Measurements from ENCODE around the gene KCNJ18. TPM values are rescaled to one million over a fixed set of nuclear protein-coding genes. Genes with fewer than 3 reads are reported as not detected.
A peak's percentile ranks its signal among the peaks of the same experiment; 100 is the strongest.
"Not testable (repeated sequence)": the region's sequence is repeated elsewhere in the genome, so short reads cannot be mapped to it uniquely, and the experiment has no call there.

KCNJ18 gene
- total and polyA plus RNA-seq, 4 donors, result not detected

- not testable (repeated sequence) for H3K9me3 ChIP-seq (ENCODE audit: control insufficient read depth in 4 of 4, insufficient read depth in 3 of 4, low read length in 3 of 4); H3K9ac ChIP-seq (ENCODE audit: insufficient read depth in 1 of 2, low read length in 2 of 2); H3K4me3 ChIP-seq; H3K27ac ChIP-seq (ENCODE audit: low read depth in 1 of 2, low read length in 1 of 2); DNase-seq; H3K36me3 ChIP-seq (ENCODE audit: control insufficient read depth in 4 of 4, insufficient read depth in 4 of 4, low read length in 4 of 4); H3K4me1 ChIP-seq (ENCODE audit: control insufficient read depth in 5 of 5, insufficient read depth in 5 of 5, low read length in 5 of 5); H3K27me3 ChIP-seq (ENCODE audit: control insufficient read depth in 3 of 3, insufficient read depth in 3 of 3, low read length in 2 of 3)
- peak; percentile 25 for ATAC-seq (ENCODE audit: insufficient read depth, low FRiP score)
- WGBS, 2 donors, result 68 to 70% methylated on average over 7 of the region's 7 CpGs
These were observed 53.2 kb downstream of the KCNJ18 start for GRCh38 chr17:21745385-21746054.

GRCh38 chr17:21746415-21746814 is 54.1 kb downstream of the KCNJ18 start:
- H3K4me3 ChIP-seq; DNase-seq; H3K9ac ChIP-seq (ENCODE audit: insufficient read depth in 1 of 2, low read length in 2 of 2); H3K27me3 ChIP-seq (ENCODE audit: control insufficient read depth in 3 of 3, insufficient read depth in 3 of 3, low read length in 2 of 3); H3K9me3 ChIP-seq (ENCODE audit: control insufficient read depth in 4 of 4, insufficient read depth in 3 of 4, low read length in 3 of 4); H3K36me3 ChIP-seq (ENCODE audit: control insufficient read depth in 4 of 4, insufficient read depth in 4 of 4, low read length in 4 of 4); H3K4me1 ChIP-seq (ENCODE audit: control insufficient read depth in 5 of 5, insufficient read depth in 5 of 5, low read length in 5 of 5); ATAC-seq (ENCODE audit: insufficient read depth, low FRiP score); H3K27ac ChIP-seq (ENCODE audit: low read depth in 1 of 2, low read length in 1 of 2): not testable (repeated sequence)
- 72 to 73% methylated on average over 3 of the region's 3 CpGs for whole genome bisulfite sequencing, 2 donors

GRCh38 chr17:21747195-21747915 is 55.0 kb downstream of the KCNJ18 start:
- not testable (repeated sequence) for ATAC-seq (ENCODE audit: insufficient read depth, low FRiP score); H3K4me1 ChIP-seq (ENCODE audit: control insufficient read depth in 5 of 5, insufficient read depth in 5 of 5, low read length in 5 of 5); H3K9ac ChIP-seq (ENCODE audit: insufficient read depth in 1 of 2, low read length in 2 of 2); H3K9me3 ChIP-seq (ENCODE audit: control insufficient read depth in 4 of 4, insufficient read depth in 3 of 4, low read length in 3 of 4); DNase-seq; H3K36me3 ChIP-seq (ENCODE audit: control insufficient read depth in 4 of 4, insufficient read depth in 4 of 4, low read length in 4 of 4); H3K4me3 ChIP-seq; H3K27ac ChIP-seq (ENCODE audit: low read depth in 1 of 2, low read length in 1 of 2); H3K27me3 ChIP-seq (ENCODE audit: control insufficient read depth in 3 of 3, insufficient read depth in 3 of 3, low read length in 2 of 3)
- WGBS, 2 donors, result 81 to 82% methylated on average over 8 of the region's 8 CpGs

- not testable (repeated sequence) for H3K9ac ChIP-seq (ENCODE audit: insufficient read depth in 1 of 2, low read length in 2 of 2); H3K9me3 ChIP-seq (ENCODE audit: control insufficient read depth in 4 of 4, insufficient read depth in 3 of 4, low read length in 3 of 4); ATAC-seq (ENCODE audit: insufficient read depth, low FRiP score); H3K27ac ChIP-seq (ENCODE audit: low read depth in 1 of 2, low read length in 1 of 2); H3K4me1 ChIP-seq (ENCODE audit: control insufficient read depth in 5 of 5, insufficient read depth in 5 of 5, low read length in 5 of 5); H3K27me3 ChIP-seq (ENCODE audit: control insufficient read depth in 3 of 3, insufficient read depth in 3 of 3, low read length in 2 of 3); H3K36me3 ChIP-seq (ENCODE audit: control insufficient read depth in 4 of 4, insufficient read depth in 4 of 4, low read length in 4 of 4); DNase-seq; H3K4me3 ChIP-seq
- 54 to 60% methylated on average over 5 of the region's 5 CpGs for WGBS, 2 donors
These were observed 56.4 kb downstream of the KCNJ18 start for GRCh38 chr17:21748686-21749085.

- not testable (repeated sequence) for H3K4me1 ChIP-seq (ENCODE audit: control insufficient read depth in 5 of 5, insufficient read depth in 5 of 5, low read length in 5 of 5); H3K9me3 ChIP-seq (ENCODE audit: control insufficient read depth in 4 of 4, insufficient read depth in 3 of 4, low read length in 3 of 4); ATAC-seq (ENCODE audit: insufficient read depth, low FRiP score); H3K9ac ChIP-seq (ENCODE audit: insufficient read depth in 1 of 2, low read length in 2 of 2); H3K27ac ChIP-seq (ENCODE audit: low read depth in 1 of 2, low read length in 1 of 2); DNase-seq; H3K27me3 ChIP-seq (ENCODE audit: control insufficient read depth in 3 of 3, insufficient read depth in 3 of 3, low read length in 2 of 3); H3K36me3 ChIP-seq (ENCODE audit: control insufficient read depth in 4 of 4, insufficient read depth in 4 of 4, low read length in 4 of 4); H3K4me3 ChIP-seq
- 73 to 78% methylated on average over 15 of the region's 15 CpGs for WGBS, 2 donors
These were observed 57.6 kb downstream of the KCNJ18 start for GRCh38 chr17:21749696-21750531.

- 57 to 60% methylated on average over 2 of the region's 2 CpGs for WGBS, 2 donors
- not testable (repeated sequence) for H3K27me3 ChIP-seq (ENCODE audit: control insufficient read depth in 3 of 3, insufficient read depth in 3 of 3, low read length in 2 of 3); H3K36me3 ChIP-seq (ENCODE audit: control insufficient read depth in 4 of 4, insufficient read depth in 4 of 4, low read length in 4 of 4); H3K9me3 ChIP-seq (ENCODE audit: control insufficient read depth in 4 of 4, insufficient read depth in 3 of 4, low read length in 3 of 4); H3K4me3 ChIP-seq; H3K4me1 ChIP-seq (ENCODE audit: control insufficient read depth in 5 of 5, insufficient read depth in 5 of 5, low read length in 5 of 5); H3K27ac ChIP-seq (ENCODE audit: low read depth in 1 of 2, low read length in 1 of 2); H3K9ac ChIP-seq (ENCODE audit: insufficient read depth in 1 of 2, low read length in 2 of 2); ATAC-seq (ENCODE audit: insufficient read depth, low FRiP score); DNase-seq
These were observed 58.8 kb downstream of the KCNJ18 start for GRCh38 chr17:21751111-21751510.

All from lung (tissue), 10 donors.